Activated naive CD4-positive, alpha-beta T cell treated with Interleukin-2 at 50 U/mL for 16 hours (primary cell): ENCODE data around the gene ZNF462.
"Not testable (repeated sequence)": the region's sequence is repeated elsewhere in the genome, so short reads cannot be mapped to it uniquely, and the experiment has no call there.

Experiments used
- DNase-seq: peaks from one replicate; pipeline ENCODE4 v3.0.0-alpha.2; 2020

Gene ZNF462

GRCh38 chr9:106963684-106964083 lies 100.7 kb downstream of the ZNF462 start:
- DNase-seq: no peak

GRCh38 chr9:106964329-106964728 lies 101.4 kb downstream of the ZNF462 start:
- no peak for DNase-seq

- DNase-seq: no peak
Measured at GRCh38 chr9:106964822-106965525, 102.0 kb downstream of the ZNF462 start.

DNA sequence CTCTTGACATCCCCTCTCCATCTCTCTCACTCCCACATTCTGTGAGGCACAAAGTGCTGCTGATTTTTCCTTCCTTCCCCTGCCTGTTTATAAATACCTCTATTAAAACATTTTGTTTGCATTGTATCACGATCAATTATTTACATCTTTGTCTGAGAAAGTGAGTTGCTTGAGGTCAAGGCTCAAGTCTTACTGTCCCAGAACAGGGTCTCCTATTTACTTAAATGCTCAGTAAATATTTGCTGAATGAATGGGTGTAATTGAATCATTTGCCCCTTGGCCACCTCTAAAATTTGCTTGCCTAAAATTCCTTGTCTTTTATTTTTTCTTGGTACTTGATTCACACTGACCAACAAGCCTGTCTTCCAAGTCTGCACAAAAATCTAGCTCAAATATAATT lies 103.5 kb downstream of the ZNF462 start:
- no peak for DNase-seq

DNA sequence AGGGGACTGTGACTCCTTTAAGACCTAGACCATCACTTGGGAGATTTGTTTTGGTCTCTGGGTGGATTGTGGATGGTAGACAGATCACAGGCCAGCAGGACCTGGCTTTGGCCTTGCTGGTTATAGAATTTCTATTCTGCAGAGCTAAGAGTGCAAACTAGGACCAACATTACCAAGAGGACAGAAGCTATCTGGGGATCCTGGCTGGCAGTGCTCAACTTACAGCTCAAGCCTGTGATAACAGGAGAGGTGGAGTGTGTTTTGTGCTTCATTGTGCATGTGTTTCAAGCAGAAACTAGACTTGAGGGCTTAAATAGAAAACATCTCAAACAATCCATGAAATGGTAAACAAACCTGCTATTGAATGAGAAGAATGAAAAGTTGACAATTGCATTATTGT lies 106.7 kb downstream of the ZNF462 start:
- DNase-seq: no peak

DNA sequence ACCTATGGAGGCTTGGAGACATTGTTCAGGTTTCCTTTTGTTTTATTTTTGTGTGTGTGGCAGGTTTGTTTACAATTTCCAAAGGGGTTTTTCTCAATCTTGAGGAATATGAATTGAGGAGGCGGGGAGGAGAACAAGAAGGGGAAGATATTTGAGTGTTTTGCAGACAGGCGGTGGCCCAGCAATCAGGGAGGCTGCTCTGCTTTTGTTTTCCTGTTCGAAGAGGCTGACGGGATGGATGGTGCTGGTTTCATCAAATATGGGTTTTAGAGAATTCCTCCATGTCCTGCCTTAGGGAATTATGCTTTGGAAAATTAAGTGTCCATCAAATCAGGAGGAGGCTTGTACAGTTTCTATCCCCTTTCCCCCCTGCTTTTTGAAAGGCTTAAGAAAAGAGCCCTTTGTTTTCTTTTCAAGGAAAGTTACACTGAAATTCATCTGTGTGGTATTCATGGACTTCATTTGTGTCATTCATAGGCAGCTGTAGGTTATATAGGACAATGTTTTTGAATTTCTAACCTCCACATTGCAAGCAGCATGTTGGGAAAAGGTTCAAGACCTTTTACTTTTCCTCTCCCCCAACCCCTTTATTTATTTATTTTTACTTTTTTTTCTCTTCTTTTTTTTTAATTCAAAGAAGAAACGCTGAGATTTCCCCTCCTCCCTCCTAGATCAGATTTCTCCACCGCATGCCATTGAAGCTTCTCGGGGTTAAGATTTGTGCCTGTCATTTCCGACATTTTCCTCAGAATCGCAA lies 107.4 kb downstream of the ZNF462 start:
- DNase-seq: no peak

GRCh38 chr9:106970976-106971457 lies 108.1 kb downstream of the ZNF462 start:
- no peak for DNase-seq

- no peak for DNase-seq
Measured at GRCh38 chr9:106972082-106972481, 109.1 kb downstream of the ZNF462 start.

GRCh38 chr9:106974341-106974740 lies 111.4 kb downstream of the ZNF462 start:
- DNase-seq: no peak

DNA sequence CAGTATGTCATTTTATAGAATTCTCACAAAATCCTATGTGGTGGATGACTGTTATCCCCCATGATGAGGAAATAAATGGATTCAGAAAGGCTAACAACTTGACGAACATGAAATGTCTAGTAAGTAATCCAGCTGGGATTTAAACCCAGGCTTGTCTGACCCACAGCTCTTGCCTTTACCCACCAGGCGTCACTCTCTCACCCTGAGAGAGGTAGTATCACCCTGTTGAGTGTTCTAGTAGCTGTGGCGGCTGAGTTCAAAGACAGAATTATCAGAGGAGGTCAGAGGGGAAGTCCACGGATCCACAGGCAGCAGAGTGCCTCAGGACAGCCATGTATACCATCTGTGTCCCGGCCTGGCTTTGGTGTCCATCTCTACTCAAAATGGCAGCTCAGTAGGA lies 113.8 kb downstream of the ZNF462 start:
- DNase-seq: no peak

DNA sequence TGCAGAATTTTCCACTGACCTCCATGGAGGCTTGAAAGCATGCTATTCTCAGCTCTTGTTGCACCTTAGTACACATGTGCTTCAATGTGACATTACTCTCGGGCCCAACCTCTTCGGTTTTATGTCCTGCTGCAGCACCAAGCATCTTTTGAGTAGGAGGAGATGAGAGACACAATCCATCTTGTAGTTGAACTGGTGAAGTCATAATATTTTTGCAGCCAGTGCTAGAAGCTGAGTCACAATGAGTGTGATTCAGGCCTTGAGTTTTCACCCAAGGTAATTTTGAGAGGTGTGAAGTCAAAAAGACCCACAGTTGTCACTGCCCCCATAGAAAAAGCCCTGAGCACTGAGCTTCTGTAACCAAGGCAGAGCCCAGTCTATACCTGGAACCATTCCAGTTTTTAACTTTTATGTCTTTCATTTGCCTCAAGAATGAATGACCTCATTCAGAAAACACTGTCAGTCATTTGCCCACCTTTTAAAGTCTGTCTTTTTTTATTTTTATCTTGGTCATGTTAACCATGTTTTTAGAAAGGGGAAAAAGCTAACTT lies 117.7 kb downstream of the ZNF462 start:
- DNase-seq: no peak

DNA sequence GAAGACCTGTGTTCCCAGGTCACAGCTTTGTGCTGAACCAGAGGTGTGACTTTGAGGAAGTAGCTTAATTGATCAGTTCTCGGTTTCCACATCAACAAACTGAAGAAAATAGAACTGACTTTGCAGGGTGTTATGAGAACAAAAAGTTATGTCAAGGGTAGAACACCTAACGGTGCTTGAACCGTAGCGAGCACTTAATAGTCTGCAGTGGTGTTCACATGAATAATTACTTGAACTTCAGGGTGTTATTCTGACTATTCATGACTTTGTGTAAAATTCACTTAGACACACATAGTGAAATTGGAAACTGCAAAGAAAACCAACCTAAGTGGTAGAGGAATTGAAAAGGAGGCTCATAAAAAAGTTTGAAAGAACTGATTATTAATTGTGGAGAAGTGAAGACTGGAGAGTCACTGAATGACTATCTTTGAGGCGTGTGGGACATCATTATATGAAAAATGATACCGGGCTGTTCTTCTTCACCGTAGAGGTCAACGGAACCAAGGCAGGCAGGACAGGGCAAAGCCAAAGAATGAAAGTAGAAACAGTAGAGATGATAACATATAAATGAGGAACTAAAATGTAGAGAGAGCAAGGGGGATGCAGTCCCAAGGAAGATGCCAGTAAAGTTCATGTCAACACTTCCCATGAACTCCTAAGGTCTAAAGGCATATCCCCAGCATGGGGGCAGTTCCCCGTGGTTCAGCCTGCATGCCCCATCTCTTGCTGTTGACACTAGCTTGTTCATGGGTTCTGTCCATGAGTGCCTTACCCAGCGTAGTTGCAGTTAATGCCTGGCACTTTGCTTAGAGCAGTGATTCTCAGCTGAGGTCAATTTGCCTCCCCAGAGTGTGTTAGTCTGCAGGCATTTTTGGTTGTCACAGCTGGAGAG lies 118.7 kb downstream of the ZNF462 start:
- DNase-seq: no peak

GRCh38 chr9:106982636-106983035 lies 119.7 kb downstream of the ZNF462 start:
- DNase-seq: no peak

DNA sequence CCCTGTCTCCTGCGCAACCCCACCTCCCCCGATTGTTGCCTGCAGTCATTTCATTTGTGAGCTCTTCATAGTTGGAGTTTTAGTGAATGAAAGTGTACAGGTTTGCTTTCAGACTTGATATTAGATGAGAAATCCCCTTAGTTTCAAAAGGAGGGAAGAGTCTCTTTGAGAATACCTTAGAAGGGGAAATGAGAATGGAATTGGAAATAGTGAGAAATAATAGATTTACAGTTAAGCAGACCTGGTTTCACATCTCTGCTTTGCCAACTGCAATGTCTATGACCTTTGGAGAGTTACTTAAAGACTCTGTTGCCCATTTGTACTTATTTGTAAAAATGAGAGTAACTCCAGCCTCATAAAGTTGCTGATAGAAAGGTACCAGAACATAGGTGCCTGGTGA lies 120.4 kb downstream of the ZNF462 start:
- DNase-seq: no peak

GRCh38 chr9:106989904-106990303 lies 126.9 kb downstream of the ZNF462 start:
- DNase-seq: not testable (repeated sequence)

- DNase-seq: no peak
Measured at GRCh38 chr9:106992186-106992585, 129.2 kb downstream of the ZNF462 start.

DNA sequence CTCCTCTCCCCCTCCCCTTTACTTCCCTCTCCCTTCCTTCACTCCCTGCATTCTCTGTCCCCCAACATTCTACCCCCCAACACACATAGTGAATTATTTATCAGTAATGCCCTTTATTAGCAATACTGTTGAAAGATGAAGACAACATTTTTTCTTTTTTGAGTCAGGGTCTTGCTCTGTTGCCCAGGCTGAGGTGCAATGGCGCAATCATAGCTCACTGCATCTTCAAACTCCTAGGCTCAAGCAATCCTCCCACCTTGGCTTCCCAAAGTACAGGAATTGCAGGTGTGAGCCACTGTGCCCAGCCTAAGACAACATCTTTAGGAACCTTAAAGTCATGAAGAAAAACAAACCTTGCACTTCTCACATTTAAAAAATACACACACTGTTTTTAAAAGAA lies 130.6 kb downstream of the ZNF462 start:
- DNase-seq: no peak

DNA sequence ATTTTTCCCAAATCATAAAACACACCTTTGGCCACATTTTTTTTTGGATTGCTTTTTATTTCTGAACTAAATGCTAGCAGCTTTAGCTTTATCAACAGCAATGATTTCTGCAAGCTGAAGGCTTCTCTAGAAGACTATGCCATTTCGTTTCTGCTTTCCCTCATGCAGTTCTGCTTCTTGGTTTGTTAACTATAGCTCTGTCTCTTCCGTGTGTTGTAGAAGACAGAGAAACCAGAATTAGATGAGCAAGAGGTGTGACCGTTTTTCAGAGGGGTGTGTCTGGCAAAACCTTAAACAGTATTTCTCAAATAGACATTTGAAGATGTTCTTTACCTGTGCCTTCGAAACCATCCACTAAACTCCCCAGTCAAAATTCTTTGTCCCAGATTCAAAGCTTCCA lies 131.5 kb downstream of the ZNF462 start:
- no peak for DNase-seq

- DNase-seq: no peak
Measured at GRCh38 chr9:107000218-107000617, 137.3 kb downstream of the ZNF462 start.

GRCh38 chr9:107005201-107005600 lies 142.2 kb downstream of the ZNF462 start:
- DNase-seq: no peak

- no peak for DNase-seq
Measured at GRCh38 chr9:107007402-107007801, 144.4 kb downstream of the ZNF462 start.

- DNase-seq: no peak
Measured at GRCh38 chr9:107008011-107008410, 145.0 kb downstream of the ZNF462 start.

DNA sequence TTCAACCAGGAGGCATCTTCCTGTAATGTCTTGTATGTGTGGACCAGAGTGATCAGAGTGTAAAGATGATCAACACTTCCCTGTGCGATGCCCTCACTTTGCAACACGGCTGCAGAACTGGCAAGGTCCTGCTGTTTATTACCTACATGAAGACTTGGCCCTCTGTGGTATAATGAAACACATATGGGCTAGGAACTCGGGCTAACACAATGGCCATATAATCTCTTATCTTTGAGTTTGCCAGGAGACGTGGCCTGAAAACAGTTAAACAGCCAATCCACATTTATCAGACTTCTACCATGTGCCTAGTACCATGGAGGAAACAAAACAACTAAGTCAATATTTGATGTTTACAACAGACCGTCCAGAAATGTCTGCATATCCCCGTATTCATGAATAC lies 145.5 kb downstream of the ZNF462 start:
- no peak for DNase-seq
